Transverse colon (tissue), 3 donors: ENCODE results near the gene HUS1B.

ENCODE experiments used
- POLR2A ChIP-seq: fragments of 450-650 bp; IDR thresholded peaks from one replicate; pipeline ENCODE4 v1.6.1; 2016; ENCODE audit warnings: antibody characterized with exemption, mild to moderate bottlenecking, moderate library complexity
- TF ChIP-seq, protein P1 (sequence below), 5 experiments: fragments of 200-600 bp in 3 of 5; fragments of 450-650 bp in 2 of 5; sonication (generic) in 3 of 5; IDR thresholded peaks; 1 replicate in 2 of 5; 2 replicates in 3 of 5; pipeline ENCODE4 v1.5.1; 2016 to 2017; ENCODE audit warnings: antibody characterized with exemption in 5 of 5, inconsistent platforms in 3 of 5, mild to moderate bottlenecking in 2 of 5, moderate library complexity in 1 of 5

DNA sequence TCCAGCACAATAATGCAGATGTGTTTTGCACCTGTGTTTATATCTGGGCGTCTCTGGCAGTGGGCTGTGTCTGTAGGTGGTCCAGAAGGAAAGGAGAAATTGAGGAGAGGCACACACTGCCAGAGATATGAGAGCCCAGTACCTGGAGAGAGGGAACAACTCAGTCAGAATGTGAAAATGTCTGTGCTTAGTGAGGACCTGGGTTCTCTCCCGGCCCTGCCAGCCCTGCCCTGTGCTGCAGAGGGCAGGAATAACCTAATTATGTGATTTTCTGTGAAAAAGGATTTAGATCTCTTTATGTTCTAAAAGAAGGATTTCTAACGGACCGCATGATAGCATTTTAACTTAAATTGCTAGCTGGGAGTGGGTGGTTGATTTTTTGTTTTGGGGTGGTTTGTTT lies 44.3 kb upstream of the HUS1B start:
- no peak for TF ChIP-seq POLR2A
- TF ChIP-seq, protein P1, sequence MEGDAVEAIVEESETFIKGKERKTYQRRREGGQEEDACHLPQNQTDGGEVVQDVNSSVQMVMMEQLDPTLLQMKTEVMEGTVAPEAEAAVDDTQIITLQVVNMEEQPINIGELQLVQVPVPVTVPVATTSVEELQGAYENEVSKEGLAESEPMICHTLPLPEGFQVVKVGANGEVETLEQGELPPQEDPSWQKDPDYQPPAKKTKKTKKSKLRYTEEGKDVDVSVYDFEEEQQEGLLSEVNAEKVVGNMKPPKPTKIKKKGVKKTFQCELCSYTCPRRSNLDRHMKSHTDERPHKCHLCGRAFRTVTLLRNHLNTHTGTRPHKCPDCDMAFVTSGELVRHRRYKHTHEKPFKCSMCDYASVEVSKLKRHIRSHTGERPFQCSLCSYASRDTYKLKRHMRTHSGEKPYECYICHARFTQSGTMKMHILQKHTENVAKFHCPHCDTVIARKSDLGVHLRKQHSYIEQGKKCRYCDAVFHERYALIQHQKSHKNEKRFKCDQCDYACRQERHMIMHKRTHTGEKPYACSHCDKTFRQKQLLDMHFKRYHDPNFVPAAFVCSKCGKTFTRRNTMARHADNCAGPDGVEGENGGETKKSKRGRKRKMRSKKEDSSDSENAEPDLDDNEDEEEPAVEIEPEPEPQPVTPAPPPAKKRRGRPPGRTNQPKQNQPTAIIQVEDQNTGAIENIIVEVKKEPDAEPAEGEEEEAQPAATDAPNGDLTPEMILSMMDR (IDR thresholded peaks at IDR 0.05), result no peak
